Measurements from ENCODE around the gene F13A1. TPM values are rescaled to one million over a fixed set of nuclear protein-coding genes. Genes with fewer than 3 reads are reported as not detected.

F13A1 gene
- polyA plus RNA-seq, 2 of the 4 experiments (the other 2 are of a cell fraction), result not detected

DNA sequence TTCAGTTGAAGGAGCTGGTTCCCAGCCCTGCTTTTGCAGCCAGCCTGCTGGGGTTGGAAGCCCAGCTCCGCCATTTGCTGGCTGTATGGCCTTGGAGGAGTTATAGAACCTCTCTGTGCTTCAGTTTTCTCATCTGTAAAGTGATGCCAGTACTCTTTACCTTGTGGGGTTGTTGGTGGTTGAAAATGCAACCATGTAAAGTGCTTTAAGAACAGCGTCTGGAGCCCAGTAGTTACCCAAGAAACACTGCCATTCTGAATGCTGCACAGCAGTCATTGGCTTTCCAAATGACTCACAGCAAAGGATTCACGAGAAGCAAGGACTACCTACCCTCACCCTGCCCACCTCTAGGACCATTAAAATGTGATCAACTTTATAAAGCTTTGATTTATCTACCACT, 154.4 kb downstream of the F13A1 start:
- Histone ChIP-seq H3K4me3 (no peak overlapping the region), H3K27ac (no peak overlapping the region), H3K4me1 (no peaks in the 10 kb centered on the region), H3K9me3 (no peaks in the 10 kb centered on the region), H3K4me2 (no peak overlapping the region)
- no peak for FAIRE-seq
- 0% methylated on average over 3 of the region's 3 CpGs for WGBS (ENCODE audit: missing lambda C conversion rate)
- POLR2A ChIA-PET, result no interaction called here
- no peak for TF ChIP-seq SMC3 (IDR thresholded peaks at IDR 0.05)
- no peak for TF ChIP-seq CHD2 (IDR thresholded peaks at IDR 0.05; ENCODE audit: low read length, partially characterized antibody)
- no peak for TF ChIP-seq PHF8 (IDR thresholded peaks at IDR 0.05; ENCODE audit: borderline replicate concordance, low read depth)
- no peak for TF ChIP-seq RNF2 (IDR thresholded peaks at IDR 0.05; ENCODE audit: borderline replicate concordance, low read depth)
- TF ChIP-seq, protein P1, sequence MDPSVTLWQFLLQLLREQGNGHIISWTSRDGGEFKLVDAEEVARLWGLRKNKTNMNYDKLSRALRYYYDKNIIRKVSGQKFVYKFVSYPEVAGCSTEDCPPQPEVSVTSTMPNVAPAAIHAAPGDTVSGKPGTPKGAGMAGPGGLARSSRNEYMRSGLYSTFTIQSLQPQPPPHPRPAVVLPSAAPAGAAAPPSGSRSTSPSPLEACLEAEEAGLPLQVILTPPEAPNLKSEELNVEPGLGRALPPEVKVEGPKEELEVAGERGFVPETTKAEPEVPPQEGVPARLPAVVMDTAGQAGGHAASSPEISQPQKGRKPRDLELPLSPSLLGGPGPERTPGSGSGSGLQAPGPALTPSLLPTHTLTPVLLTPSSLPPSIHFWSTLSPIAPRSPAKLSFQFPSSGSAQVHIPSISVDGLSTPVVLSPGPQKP (IDR thresholded peaks at IDR 0.05; ENCODE audit: low read depth, low read length), result no peak
- TF ChIP-seq RCOR1 (IDR thresholded peaks at IDR 0.05; ENCODE audit: low read depth, low read length), result no peak
- TF ChIP-seq FOSL2 (IDR thresholded peaks at IDR 0.05), result no peak
- no peak for TF ChIP-seq FOSL2 (CRISPR knock-in tag; IDR thresholded peaks at IDR 0.05)
- no peak for TF ChIP-seq BHLHE40 (IDR thresholded peaks at IDR 0.05; ENCODE audit: low read depth, low read length)
- TF ChIP-seq FOSB (CRISPR knock-in tag; IDR thresholded peaks at IDR 0.05), result no peak
- no peak for TF ChIP-seq TP53 (CRISPR knock-in tag; IDR thresholded peaks at IDR 0.05)
- TF ChIP-seq, protein P2, sequence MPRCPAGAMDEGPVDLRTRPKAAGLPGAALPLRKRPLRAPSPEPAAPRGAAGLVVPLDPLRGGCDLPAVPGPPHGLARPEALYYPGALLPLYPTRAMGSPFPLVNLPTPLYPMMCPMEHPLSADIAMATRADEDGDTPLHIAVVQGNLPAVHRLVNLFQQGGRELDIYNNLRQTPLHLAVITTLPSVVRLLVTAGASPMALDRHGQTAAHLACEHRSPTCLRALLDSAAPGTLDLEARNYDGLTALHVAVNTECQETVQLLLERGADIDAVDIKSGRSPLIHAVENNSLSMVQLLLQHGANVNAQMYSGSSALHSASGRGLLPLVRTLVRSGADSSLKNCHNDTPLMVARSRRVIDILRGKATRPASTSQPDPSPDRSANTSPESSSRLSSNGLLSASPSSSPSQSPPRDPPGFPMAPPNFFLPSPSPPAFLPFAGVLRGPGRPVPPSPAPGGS (IDR thresholded peaks at IDR 0.05), result no peak
- TF ChIP-seq CBX8 (IDR thresholded peaks at IDR 0.05), result no peak
- TF ChIP-seq RAD21 (conservative IDR thresholded peaks at IDR 0.05 in 1 of 2, IDR thresholded peaks at IDR 0.05 in 1 of 2), result no peak
- TF ChIP-seq, protein P3, sequence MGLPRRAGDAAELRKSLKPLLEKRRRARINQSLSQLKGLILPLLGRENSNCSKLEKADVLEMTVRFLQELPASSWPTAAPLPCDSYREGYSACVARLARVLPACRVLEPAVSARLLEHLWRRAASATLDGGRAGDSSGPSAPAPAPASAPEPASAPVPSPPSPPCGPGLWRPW (IDR thresholded peaks at IDR 0.05), result no peak
- TF ChIP-seq RARB (CRISPR knock-in tag; IDR thresholded peaks at IDR 0.05), result no peak
- TF ChIP-seq, protein P4, sequence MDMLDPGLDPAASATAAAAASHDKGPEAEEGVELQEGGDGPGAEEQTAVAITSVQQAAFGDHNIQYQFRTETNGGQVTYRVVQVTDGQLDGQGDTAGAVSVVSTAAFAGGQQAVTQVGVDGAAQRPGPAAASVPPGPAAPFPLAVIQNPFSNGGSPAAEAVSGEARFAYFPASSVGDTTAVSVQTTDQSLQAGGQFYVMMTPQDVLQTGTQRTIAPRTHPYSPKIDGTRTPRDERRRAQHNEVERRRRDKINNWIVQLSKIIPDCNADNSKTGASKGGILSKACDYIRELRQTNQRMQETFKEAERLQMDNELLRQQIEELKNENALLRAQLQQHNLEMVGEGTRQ (IDR thresholded peaks at IDR 0.05), result no peak
- DNase-seq (ENCODE audit: low read depth in 1 of 2, low spot score in 1 of 2), result no peak
- ATAC-seq, result no peak
- CTCF ChIA-PET, result no interaction called here

DNA sequence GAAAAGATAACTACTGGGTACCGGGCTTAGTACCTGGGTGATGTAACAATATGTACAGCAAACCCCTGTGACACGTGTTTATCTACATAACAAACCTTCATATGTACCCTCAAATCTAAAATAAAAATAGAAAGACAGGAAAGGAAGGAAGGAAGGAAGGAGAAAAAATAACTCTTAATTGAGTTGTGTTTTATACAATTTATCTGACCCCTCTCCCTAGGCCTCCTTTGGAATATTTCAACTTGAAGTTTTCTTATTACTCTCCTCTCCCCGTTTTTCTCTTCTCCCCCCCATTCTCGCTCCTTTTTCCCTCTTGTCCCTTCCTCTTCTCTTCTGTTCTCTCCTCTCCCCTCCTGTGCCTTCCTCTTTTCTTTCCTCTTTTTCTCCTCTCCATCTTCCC, 156.1 kb downstream of the F13A1 start:
- DNase-seq (ENCODE audit: low read depth in 1 of 2, low spot score in 1 of 2) (no peak), ATAC-seq (no peak), FAIRE-seq (no peak)
- no peak overlapping the region for H3K4me3 ChIP-seq
- H3K4me1 ChIP-seq, result no peaks in the 10 kb centered on the region
- H3K27ac ChIP-seq, result no peak overlapping the region
- WGBS (ENCODE audit: missing lambda C conversion rate), result 4% methylated on average over 4 of the region's 4 CpGs
- no peaks in the 10 kb centered on the region for H3K9me3 ChIP-seq
- ChIA-PET POLR2A (interaction anchor here (0.7 kb wide), 1 partner anchor 92 kb away, joined by 3 read pairs; no protein-coding TSS in a partner anchor), CTCF (no interaction called here)
- no peak for TF ChIP-seq RAD21 (conservative IDR thresholded peaks at IDR 0.05 in 1 of 2, IDR thresholded peaks at IDR 0.05 in 1 of 2)
- TF ChIP-seq, protein P5, sequence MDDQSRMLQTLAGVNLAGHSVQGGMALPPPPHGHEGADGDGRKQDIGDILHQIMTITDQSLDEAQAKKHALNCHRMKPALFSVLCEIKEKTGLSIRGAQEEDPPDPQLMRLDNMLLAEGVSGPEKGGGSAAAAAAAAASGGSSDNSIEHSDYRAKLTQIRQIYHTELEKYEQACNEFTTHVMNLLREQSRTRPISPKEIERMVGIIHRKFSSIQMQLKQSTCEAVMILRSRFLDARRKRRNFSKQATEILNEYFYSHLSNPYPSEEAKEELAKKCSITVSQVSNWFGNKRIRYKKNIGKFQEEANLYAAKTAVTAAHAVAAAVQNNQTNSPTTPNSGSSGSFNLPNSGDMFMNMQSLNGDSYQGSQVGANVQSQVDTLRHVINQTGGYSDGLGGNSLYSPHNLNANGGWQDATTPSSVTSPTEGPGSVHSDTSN (IDR thresholded peaks at IDR 0.05), result no peak
- TF ChIP-seq, protein P4 (IDR thresholded peaks at IDR 0.05), result no peak
- no peak for TF ChIP-seq MYC (IDR thresholded peaks at IDR 0.05; ENCODE audit: borderline replicate concordance, low read length)
- no peak for TF ChIP-seq NPAS2 (CRISPR knock-in tag; IDR thresholded peaks at IDR 0.05; ENCODE audit: borderline replicate concordance)
- TF ChIP-seq KDM1A (IDR thresholded peaks at IDR 0.05; ENCODE audit: low read depth), result no peak
- TF ChIP-seq RNF2 (IDR thresholded peaks at IDR 0.05; ENCODE audit: borderline replicate concordance, low read depth), result no peak
- TF ChIP-seq FOSB (CRISPR knock-in tag; IDR thresholded peaks at IDR 0.05), result no peak
- no peak for TF ChIP-seq EHF (CRISPR knock-in tag; IDR thresholded peaks at IDR 0.05)
- TF ChIP-seq BHLHE40 (IDR thresholded peaks at IDR 0.05; ENCODE audit: low read depth, low read length), result no peak
- no peak for TF ChIP-seq KDM5A (IDR thresholded peaks at IDR 0.05)
- TF ChIP-seq JUN (IDR thresholded peaks at IDR 0.05), result no peak
- no peak for TF ChIP-seq CEBPB (IDR thresholded peaks at IDR 0.05)
- TF ChIP-seq FOSL2 (IDR thresholded peaks at IDR 0.05), result no peak
- TF ChIP-seq FOSL2 (CRISPR knock-in tag; IDR thresholded peaks at IDR 0.05), result no peak
- TF ChIP-seq HDAC2 (IDR thresholded peaks at IDR 0.05), result no peak
- no peak for TF ChIP-seq ZFP36 (IDR thresholded peaks at IDR 0.05; ENCODE audit: borderline replicate concordance, partially characterized antibody)
- TF ChIP-seq GATA3 (IDR thresholded peaks at IDR 0.05; ENCODE audit: borderline replicate concordance), result no peak
- H3K4me2 ChIP-seq, result no peak overlapping the region
